Immature natural killer cell (primary cell): ENCODE measurements around the gene CEP72. TPM values are rescaled to one million over a fixed set of nuclear protein-coding genes. Genes with fewer than 3 reads are reported as not detected.
A peak's percentile ranks its signal among the peaks of the same experiment; 100 is the strongest.

Experiments
- DNase-seq, 3 donors: peaks; one replicate each; pipeline ENCODE4 v3.0.0; 2022; ENCODE audit warnings: mixed read lengths in 1 of 3
- H3K27ac Mint-ChIP-seq, 6 donors: one replicate each; pipeline ENCODE4 v1.8.0; 2020; ENCODE audit warnings: mixed read lengths in 6 of 6, mild to moderate bottlenecking in 5 of 6, inconsistent platforms in 4 of 6, moderate library complexity in 3 of 6
- H3K27me3 Mint-ChIP-seq, 3 donors: one replicate each; pipeline ENCODE4 v1.8.0; 2020 to 2021; ENCODE audit warnings: low read depth in 3 of 3, mild to moderate bottlenecking in 3 of 3, mixed read lengths in 3 of 3, moderate library complexity in 3 of 3, inconsistent platforms in 1 of 3
- H3K36me3 Mint-ChIP-seq, 3 donors: one replicate each; pipeline ENCODE4 v1.8.0; 2020; ENCODE audit warnings: mixed read lengths in 3 of 3, inconsistent platforms in 2 of 3, mild to moderate bottlenecking in 2 of 3
- H3K4me1 Mint-ChIP-seq, 2 donors: one replicate each; pipeline ENCODE4 v1.8.0; 2020; ENCODE audit warnings: inconsistent platforms in 2 of 2, mild to moderate bottlenecking in 2 of 2, mixed read lengths in 2 of 2, moderate library complexity in 1 of 2
- H3K4me3 Mint-ChIP-seq, 5 donors: one replicate each; pipeline ENCODE4 v1.8.0; 2020; ENCODE audit warnings: mild to moderate bottlenecking in 5 of 5, mixed read lengths in 5 of 5, inconsistent platforms in 3 of 5, moderate library complexity in 3 of 5
- H3K9me3 Mint-ChIP-seq, 6 donors: one replicate each; pipeline ENCODE4 v1.8.0; 2020; ENCODE audit warnings: mild to moderate bottlenecking in 6 of 6, mixed read lengths in 6 of 6, inconsistent platforms in 4 of 6, moderate library complexity in 3 of 6
- polyA plus RNA-seq, 3 donors: library from polyadenylated mRNA; unstranded; fragments of 300-500 nt; fragmentation: Illumina TruSeq; gene quantifications; one replicate each; pipeline ENCODE4 v1.2.3, GENCODE V29; 2021

The CEP72 gene
- polyA plus RNA-seq, 3 donors from 2014 or later: 1.9 to 4.0 (median 2.5) TPM

DNA sequence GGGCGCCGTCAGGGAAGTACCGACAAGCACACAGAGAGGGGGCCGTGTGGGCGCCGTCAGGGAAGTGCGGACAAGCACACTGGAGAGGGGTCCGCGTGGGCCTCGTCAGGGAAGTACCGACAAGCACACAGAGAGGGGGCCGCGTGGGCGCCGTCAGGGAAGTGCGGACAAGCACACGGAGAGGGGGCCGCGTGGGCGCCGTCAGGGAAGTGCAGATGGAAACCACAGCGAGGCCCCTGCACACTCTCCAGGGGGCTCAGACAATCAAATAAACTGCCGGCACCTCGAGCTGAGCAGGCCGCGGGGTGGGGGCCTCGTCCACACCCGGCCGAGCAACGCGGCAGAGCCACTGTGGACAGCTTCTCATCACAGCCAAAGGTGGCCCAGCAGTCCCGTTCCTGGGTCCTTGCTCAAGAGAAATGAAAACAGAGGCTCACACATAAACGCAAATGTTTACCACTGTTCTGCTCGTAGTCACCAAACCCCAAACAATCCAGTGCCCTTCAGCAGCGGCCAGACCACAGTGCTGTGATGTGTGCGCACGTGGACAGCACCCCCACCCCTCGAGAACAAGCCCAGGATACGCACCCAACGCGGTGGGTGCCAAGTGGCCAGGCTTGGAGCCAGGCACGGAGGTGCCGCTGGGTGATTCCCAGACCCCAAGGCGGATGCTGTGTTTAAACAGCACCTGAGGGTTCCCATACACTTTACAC, 56.3 kb downstream of the CEP72 start:
- Mint-ChIP-seq H3K4me1 (peaks cover 5 to 8% of the 10 kb centered on the region in 2 donors), H3K4me3 (no peak overlapping the region), H3K27ac (no peak overlapping the region), H3K36me3 (peaks cover 6 to 9% (median 6%) of the 10 kb centered on the region in 3 donors), H3K27me3 (peaks cover 1 to 5% (median 2%) of the 10 kb centered on the region in 3 donors), H3K9me3 (no peaks in the 10 kb centered on the region)
- DNase-seq: no peak

GRCh38 chr5:669111-669841, 57.1 kb downstream of the CEP72 start:
- Mint-ChIP-seq H3K4me3 (no peak overlapping the region), H3K36me3 (peaks cover 6 to 9% (median 6%) of the 10 kb centered on the region in 3 donors), H3K9me3 (no peaks in the 10 kb centered on the region), H3K4me1 (peaks cover 5 to 8% of the 10 kb centered on the region in 2 donors), H3K27ac (no peak overlapping the region), H3K27me3 (peaks cover 1 to 5% (median 2%) of the 10 kb centered on the region in 3 donors)
- DNase-seq: peak in 1 of 3 donors; percentile 34

DNA sequence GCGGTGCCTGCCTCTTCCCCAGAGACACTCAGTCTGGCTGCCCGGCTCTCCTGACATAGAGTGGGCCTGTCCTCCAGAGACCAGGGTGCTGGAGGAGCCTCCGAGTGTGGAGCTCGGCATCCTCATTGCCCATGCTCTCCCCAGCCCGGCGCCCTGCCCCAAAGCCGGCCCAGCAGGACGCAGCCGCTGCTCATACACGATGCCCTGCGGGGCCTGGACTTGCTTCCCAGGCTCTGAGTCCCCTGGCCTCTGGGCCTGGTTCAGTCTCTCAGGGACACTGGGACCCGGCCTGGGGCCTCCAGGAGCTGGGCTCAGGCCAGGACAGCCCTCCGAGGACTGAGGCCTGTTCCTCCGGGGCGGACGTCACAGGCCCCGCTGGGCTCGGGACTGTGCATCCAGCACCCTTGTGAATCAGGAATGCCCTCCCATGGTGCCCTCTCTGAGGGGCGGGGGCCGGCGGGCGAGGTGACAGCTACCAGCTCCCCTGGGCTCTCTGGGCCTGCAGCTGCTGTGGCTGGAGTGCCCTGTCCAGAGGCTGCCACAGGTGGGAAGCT, 57.8 kb downstream of the CEP72 start:
- H3K4me1 Mint-ChIP-seq: peaks cover 5 to 8% of the 10 kb centered on the region in 2 donors
- no peak overlapping the region for H3K27ac Mint-ChIP-seq
- peaks cover 6 to 9% (median 6%) of the 10 kb centered on the region in 3 donors for H3K36me3 Mint-ChIP-seq
- no peak for DNase-seq
- H3K4me3 Mint-ChIP-seq: no peak overlapping the region
- peaks cover 1 to 5% (median 2%) of the 10 kb centered on the region in 3 donors for H3K27me3 Mint-ChIP-seq
- H3K9me3 Mint-ChIP-seq: no peaks in the 10 kb centered on the region

GRCh38 chr5:670396-671270, 58.5 kb downstream of the CEP72 start:
- Mint-ChIP-seq H3K36me3 (peaks cover 6 to 9% (median 6%) of the 10 kb centered on the region in 3 donors), H3K27ac (no peak overlapping the region), H3K4me1 (peaks cover 5 to 8% of the 10 kb centered on the region in 2 donors), H3K4me3 (no peak overlapping the region), H3K27me3 (peaks cover 2 to 5% (median 2%) of the 10 kb centered on the region in 3 donors), H3K9me3 (no peaks in the 10 kb centered on the region)
- DNase-seq: no peak

- Mint-ChIP-seq H3K4me3 (no peak overlapping the region), H3K36me3 (peaks cover 6 to 7% (median 6%) of the 10 kb centered on the region in 3 donors), H3K27ac (no peak overlapping the region), H3K27me3 (peaks cover 2 to 9% (median 5%) of the 10 kb centered on the region in 3 donors), H3K4me1 (peaks cover 5 to 8% of the 10 kb centered on the region in 2 donors), H3K9me3 (no peaks in the 10 kb centered on the region)
- peak; percentile 47 to 51 (median 49) for DNase-seq
These were observed 59.6 kb downstream of the CEP72 start for GRCh38 chr5:671459-672328.

DNA sequence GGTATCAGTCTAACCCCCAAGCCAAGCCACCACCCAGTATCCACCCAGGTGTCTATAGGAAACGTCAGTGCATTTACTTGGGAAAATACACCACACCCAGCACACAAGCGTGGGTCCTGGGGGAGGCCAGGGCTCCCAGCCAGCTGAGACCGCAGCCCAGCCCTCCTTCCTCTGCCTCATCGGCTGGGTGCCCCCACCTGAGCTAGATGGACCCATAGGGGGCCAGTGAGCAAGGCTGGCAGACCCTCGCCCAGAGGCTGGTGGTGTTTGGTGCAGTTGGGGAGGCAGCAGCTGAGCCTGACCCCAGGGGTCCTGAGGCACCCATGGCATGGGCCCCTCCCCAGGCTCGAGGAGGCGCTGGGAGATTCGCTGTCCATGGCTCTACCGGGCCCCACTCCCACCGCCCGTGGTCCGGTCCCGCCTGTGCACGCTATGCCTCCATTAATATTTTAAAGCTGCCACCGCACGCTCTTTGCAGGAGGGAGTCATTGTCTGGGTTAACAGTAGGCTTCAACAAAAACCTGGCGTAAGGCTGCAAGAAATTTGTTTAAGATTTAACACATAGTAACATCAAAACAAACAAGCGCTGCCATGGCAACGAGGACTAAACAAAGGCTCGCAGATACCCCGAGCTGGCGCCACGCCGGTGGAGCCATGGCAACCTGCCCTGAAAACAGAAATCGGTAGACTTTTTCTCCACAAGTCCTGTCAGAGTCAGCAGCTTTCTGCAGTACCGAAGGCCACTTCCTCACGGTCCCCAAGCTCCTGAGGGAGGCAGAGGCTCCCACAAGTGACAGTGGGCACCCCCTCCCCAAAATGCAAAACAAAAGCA, 60.4 kb downstream of the CEP72 start:
- Mint-ChIP-seq H3K27me3 (peaks cover 2 to 9% (median 5%) of the 10 kb centered on the region in 3 donors), H3K9me3 (no peaks in the 10 kb centered on the region), H3K27ac (peak overlapping the region in 4 of 6 donors; percentile 7 to 88 (median 66)), H3K36me3 (peaks cover under 1 to 1% (median under 1%) of the 10 kb centered on the region in 3 donors), H3K4me3 (peak overlapping the region in 2 of 5 donors; percentile 42 to 55), H3K4me1 (peaks cover 5 to 6% of the 10 kb centered on the region in 2 donors)
- peak; percentile 36 to 60 (median 47) for DNase-seq

GRCh38 chr5:673161-673830, 61.2 kb downstream of the CEP72 start:
- Mint-ChIP-seq H3K4me3 (peak overlapping the region in 2 of 5 donors; percentile 42 to 55), H3K27me3 (peaks cover 2 to 8% (median 5%) of the 10 kb centered on the region in 3 donors), H3K9me3 (no peaks in the 10 kb centered on the region), H3K36me3 (no peaks in the 10 kb centered on the region), H3K4me1 (peaks cover 5 to 6% of the 10 kb centered on the region in 2 donors), H3K27ac (peak overlapping the region in 4 of 6 donors; percentile 7 to 88 (median 66))
- DNase-seq: no peak

DNA sequence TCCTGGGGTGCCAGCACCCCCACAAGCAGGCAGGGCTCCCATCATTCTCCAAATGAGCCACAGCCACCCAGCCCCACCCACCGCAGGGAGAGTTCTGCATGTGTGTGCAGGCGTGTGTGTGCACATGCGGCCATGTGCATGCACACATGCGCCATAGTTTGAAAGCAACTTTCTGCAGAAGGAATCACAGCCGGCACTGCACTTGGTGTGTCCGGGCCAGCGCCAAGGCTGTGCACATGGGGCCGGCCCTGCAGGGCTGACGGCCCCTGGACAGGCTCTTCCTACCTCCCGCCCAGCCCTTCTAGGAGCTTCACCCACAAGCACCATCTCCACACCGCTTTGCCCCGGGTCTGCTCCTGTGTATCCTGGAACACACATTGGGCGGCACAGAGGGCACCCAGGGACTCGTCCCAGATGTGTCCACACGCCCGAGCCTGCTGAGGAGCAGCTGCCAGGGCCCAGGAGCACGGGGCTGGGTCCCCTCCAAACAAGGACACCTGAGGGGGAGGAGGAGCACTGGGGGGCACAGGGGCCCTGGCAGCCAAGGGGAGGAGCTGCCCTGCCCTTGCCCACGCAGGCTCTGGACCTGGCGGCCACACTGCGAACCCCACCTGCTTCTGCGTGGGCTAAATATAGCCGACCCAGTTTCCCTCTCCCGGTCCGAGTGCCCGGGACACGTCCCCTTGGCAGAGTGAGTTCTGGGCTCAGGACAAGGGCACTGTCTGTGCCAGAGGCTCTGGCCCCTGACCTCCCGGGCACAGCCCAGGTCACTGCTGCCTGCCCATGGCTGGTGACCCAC, 61.9 kb downstream of the CEP72 start:
- peaks cover 2 to 8% (median 5%) of the 10 kb centered on the region in 3 donors for H3K27me3 Mint-ChIP-seq
- H3K4me1 Mint-ChIP-seq: peaks cover 5 to 6% of the 10 kb centered on the region in 2 donors
- no peak overlapping the region for H3K27ac Mint-ChIP-seq
- no peaks in the 10 kb centered on the region for H3K9me3 Mint-ChIP-seq
- no peak for DNase-seq
- no peaks in the 10 kb centered on the region for H3K36me3 Mint-ChIP-seq
- no peak overlapping the region for H3K4me3 Mint-ChIP-seq

GRCh38 chr5:674630-675011, 62.5 kb downstream of the CEP72 start:
- Mint-ChIP-seq H3K4me3 (no peak overlapping the region), H3K36me3 (no peaks in the 10 kb centered on the region), H3K27ac (no peak overlapping the region)

DNA sequence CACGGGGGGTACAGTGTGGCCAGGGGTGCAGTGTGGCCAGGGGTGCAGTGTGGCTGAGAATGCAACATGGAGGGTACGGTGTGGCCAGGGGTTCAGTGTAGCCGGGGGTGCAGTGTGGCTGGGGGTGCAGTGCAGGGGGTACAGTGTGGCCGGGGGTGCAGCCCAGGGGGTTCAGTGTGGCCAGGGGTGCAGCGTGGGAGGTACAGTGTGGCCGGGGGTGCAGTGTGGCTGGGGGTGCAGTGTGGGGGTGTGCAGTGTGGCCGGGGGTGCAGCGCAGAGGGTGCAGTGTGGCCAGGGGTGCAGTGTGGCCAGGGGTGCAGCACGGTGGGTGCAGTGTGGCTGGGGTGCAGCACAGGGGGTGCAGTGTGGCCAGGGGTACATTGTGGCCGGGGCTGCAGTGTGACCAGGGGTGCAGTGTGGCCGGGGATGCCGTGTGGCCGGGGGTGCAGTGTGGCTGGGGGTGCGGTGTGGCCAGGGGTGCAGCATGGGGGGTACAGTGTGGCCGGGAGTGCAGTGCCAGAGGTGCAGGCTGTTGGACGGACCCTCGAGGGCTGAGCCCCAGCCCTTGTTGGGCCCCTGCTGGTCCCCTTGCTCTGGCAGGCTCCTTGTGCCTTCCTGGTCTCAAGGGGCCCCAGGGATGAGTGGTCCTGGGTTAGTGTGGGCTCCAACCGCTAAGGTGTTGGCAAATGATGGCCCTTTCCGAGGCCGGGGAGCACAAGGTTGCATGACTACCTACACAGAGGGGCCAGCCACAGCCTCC, 63.2 kb downstream of the CEP72 start:
- Mint-ChIP-seq H3K4me3 (no peak overlapping the region), H3K4me1 (peaks cover 5 to 6% of the 10 kb centered on the region in 2 donors), H3K36me3 (no peaks in the 10 kb centered on the region), H3K9me3 (no peaks in the 10 kb centered on the region), H3K27me3 (peaks cover 2 to 8% (median 5%) of the 10 kb centered on the region in 3 donors), H3K27ac (no peak overlapping the region)
- no peak for DNase-seq

More at GRCh38 chr5:674630-675011, 62.5 kb downstream of the CEP72 start:
- Mint-ChIP-seq H3K4me1 (peaks cover 5 to 6% of the 10 kb centered on the region in 2 donors), H3K9me3 (no peaks in the 10 kb centered on the region), H3K27me3 (peaks cover 2 to 8% (median 5%) of the 10 kb centered on the region in 3 donors)
- DNase-seq: no peak
